BE2C (cell line): ENCODE results near the gene MRPL40.

ENCODE experiments used
- DNase-seq: peaks from one replicate; pipeline ENCODE4 v3.0.0-alpha.2; 2020
- H3K27me3 ChIP-seq: fragments of 250-450 bp; sonication (Bioruptor Pico); 2 replicates; pipeline ENCODE4 v1.5.1; 2020; ENCODE audit warnings: mild to moderate bottlenecking
- H3K36me3 ChIP-seq: fragments of 250-450 bp; sonication (Bioruptor Pico); 2 replicates; pipeline ENCODE4 v1.5.1; 2020; ENCODE audit warnings: mild to moderate bottlenecking
- H3K4me1 ChIP-seq: fragments of 250-450 bp; sonication (Bioruptor Pico); 2 replicates; pipeline ENCODE4 v1.5.1; 2020
- H3K4me3 ChIP-seq: 2 replicates; pipeline ENCODE4 v1.5.1; 2011; ENCODE audit warnings: low read depth, low read length
- H3K9me3 ChIP-seq: fragments of 250-450 bp; sonication (Bioruptor Pico); 2 replicates; pipeline ENCODE4 v1.5.1; 2020
- TF ChIP-seq, protein P1 (sequence below): IDR thresholded peaks from 2 replicates; pipeline ENCODE4 v1.5.1; 2012; ENCODE audit warnings: mild to moderate bottlenecking, low read depth, low read length

The MRPL40 gene

DNA sequence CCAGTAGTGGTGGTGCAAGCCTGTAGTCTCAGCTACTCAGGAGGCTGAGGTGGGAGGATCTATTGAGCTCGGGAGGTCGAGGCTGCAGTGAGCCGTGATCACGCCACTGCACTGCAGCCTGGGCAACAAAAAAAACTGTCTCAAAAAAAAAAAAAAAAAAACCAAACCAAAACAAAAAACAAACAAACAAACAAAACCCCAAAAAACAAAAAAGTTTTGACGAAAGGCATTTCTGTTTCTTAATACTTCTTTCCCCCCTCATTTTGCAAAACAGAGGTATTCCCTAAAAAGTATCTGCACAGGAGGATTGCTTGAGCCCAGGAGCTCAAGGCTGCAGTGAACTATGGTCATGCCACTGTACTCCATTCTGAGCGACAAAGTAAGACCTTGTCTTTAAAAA is 12.0 kb upstream of the MRPL40 start:
- TF ChIP-seq, protein P1, sequence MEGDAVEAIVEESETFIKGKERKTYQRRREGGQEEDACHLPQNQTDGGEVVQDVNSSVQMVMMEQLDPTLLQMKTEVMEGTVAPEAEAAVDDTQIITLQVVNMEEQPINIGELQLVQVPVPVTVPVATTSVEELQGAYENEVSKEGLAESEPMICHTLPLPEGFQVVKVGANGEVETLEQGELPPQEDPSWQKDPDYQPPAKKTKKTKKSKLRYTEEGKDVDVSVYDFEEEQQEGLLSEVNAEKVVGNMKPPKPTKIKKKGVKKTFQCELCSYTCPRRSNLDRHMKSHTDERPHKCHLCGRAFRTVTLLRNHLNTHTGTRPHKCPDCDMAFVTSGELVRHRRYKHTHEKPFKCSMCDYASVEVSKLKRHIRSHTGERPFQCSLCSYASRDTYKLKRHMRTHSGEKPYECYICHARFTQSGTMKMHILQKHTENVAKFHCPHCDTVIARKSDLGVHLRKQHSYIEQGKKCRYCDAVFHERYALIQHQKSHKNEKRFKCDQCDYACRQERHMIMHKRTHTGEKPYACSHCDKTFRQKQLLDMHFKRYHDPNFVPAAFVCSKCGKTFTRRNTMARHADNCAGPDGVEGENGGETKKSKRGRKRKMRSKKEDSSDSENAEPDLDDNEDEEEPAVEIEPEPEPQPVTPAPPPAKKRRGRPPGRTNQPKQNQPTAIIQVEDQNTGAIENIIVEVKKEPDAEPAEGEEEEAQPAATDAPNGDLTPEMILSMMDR = no peak
- Histone ChIP-seq H3K4me1 (no peaks in the 10 kb centered on the region), H3K9me3 (no peaks in the 10 kb centered on the region), H3K27me3 (no peaks in the 10 kb centered on the region), H3K4me3 (no peak overlapping the region), H3K36me3 (peaks cover 15% of the 10 kb centered on the region)
- no peak for DNase-seq

DNA sequence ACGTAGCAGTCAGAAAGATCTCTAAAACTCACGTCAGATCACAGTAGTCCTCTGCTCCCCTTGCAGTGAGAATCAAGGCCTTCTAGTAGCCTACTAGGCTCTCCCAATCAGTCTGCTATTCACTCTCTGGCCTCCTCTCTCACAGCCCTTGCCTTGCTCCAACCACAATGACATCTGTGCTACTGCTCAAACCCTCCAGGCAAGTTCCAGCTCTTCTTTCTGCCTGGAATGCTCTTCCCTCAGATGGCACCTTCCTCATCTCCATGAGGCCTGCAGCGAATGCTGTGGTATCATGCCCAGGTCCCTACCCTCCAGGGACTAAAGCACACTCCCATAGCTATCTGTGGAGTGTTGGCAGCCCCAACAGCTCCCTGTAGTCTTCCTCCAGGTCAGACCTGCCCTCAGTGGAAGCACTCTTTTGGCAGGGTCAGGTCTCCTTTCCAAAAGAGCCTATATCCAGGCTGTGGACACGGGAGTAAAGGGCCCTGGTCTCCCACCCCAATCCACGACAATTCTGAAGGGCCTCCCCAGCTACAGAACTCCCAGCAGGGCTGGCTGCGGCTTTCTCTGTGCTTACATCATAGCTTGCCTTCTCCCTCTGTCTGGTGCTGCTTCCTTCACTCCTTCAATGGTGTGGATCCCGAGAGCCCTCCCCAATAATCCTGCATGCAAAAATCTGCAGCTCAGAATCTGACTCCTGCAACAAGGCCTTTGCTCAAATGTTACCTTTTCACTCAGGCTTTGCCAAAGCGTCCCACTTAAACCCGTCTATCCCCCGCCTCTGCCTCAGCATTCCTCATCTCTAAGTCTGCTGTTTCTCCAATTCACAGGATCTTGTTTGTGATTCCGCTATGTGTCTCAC is 9.7 kb upstream of the MRPL40 start:
- TF ChIP-seq, protein P1 = no peak
- H3K9me3 ChIP-seq = no peaks in the 10 kb centered on the region
- DNase-seq = no peak
- peaks cover 14% of the 10 kb centered on the region for H3K36me3 ChIP-seq
- H3K27me3 ChIP-seq = no peaks in the 10 kb centered on the region
- no peak overlapping the region for H3K4me3 ChIP-seq
- no peaks in the 10 kb centered on the region for H3K4me1 ChIP-seq

DNA sequence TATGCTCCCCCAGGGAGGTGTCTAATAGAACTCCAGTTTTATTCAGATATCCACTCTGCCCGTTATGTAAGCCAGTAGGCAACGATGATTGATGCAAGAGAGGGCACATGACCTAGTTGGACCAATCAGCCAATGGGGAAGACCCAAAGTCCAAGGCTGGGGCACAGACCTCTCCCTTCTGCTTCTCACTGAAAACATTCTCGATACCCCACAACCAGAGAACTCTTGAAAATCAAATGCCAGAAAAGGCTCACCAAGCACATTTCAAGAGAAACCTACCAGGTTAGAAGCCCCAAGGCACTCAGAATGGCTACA is 8.2 kb upstream of the MRPL40 start:
- Histone ChIP-seq H3K4me1 (no peaks in the 10 kb centered on the region), H3K36me3 (peaks cover 18% of the 10 kb centered on the region), H3K27me3 (no peaks in the 10 kb centered on the region), H3K9me3 (no peaks in the 10 kb centered on the region), H3K4me3 (no peak overlapping the region)
- no peak for DNase-seq
- TF ChIP-seq, protein P1 = no peak

DNA sequence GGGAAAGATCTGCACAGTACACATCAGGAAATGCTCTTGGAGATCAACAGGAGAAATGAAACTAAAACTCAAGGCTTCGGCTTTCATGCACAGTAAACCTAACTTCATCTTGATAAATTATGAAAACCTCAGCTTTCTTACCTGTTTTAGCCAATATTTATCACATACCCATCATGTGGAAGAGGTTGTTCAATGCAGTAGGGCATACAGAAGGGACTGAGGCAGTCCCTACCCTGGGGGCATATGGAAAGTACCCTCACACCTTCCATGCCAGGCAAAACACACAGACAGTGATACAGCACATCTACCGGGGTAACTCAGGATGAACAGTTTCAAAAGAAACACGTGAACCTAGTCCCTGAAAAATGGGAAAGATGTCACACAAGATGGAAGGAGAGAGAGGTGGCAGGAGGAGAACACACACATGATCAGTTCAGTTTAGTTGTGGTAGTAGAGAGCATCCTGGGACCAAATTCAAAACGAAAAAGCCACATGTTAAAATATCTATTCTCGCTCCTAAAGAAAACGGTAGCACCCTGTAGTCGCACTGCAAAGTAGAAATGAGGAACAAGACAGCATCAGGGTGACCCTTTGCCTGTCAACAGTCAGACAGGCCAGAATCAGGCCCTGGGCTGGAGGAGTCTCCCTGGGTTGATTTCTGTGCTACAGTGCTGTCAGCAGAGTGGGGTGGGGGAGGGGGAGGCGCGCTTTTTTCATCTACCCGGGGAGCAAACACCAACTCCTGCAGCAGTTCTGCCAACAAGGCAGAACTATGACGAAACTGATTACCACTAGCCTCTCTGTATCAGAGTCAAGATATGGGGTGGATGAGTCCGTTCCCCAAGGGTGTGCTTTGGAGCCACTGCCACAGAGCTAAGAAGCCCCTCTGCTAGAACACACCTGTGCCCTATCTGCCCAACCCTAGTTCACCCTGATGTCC is 2.1 kb upstream of the MRPL40 start:
- TF ChIP-seq, protein P1 = no peak
- DNase-seq = peak; percentile 53
- H3K4me1 ChIP-seq = 0 out of 2 replicates have a peak, but pooled peaks cover 4% of the 10 kb centered on the region
- peaks cover 16% of the 10 kb centered on the region for H3K36me3 ChIP-seq
- H3K27me3 ChIP-seq = no peaks in the 10 kb centered on the region
- H3K4me3 ChIP-seq = peak overlapping the region; percentile 99
- no peaks in the 10 kb centered on the region for H3K9me3 ChIP-seq

DNA sequence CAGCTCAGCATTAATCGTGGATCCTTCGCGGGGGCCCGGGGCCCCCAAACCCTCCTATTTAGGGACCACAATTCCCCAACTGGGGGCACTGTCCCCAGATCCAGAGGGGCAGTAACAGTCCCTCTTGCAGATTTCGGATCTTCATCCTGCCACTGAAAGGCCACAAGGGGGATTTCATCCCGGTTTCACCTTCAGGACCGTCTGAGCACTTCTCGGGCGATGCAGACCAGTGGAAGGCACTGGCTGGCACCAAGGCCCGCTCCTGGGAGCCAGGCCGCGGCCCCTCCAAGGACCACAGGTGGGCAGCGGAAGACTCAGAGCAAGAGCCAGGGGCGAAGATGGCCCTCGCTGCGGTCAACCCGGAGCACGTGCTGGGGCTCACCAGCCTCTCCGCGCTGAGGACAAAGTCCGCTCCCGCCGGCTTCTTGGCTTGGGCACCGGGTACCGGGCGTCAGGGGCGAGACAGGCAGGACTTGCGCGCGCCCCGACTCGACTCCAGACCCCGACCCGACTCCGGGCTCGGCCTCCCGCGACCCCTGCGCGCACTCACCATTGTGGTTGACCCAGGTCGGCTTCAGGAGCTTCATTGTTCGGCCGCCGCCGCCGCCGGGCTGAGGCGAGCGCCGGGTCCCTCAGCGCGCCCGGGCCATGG is 1.3 kb upstream of the MRPL40 start:
- TF ChIP-seq, protein P1 = peak; percentile 34
- H3K36me3 ChIP-seq = peaks cover 20% of the 10 kb centered on the region
- DNase-seq = peak; percentile 30
- H3K4me1 ChIP-seq = 0 out of 2 replicates have a peak, but pooled peaks cover 4% of the 10 kb centered on the region
- H3K4me3 ChIP-seq = peak overlapping the region; percentile 99
- no peaks in the 10 kb centered on the region for H3K27me3 ChIP-seq
- H3K9me3 ChIP-seq = no peaks in the 10 kb centered on the region
